OCI-LY1 (cell line): ENCODE results near the gene GRB10.

Experiments
- H2AFZ ChIP-seq: fragments of 200-600 bp; sonication (generic), shearing (Covaris generic); 2 replicates; pipeline ENCODE4 v1.6.0; 2014; ENCODE audit warnings: antibody characterized with exemption, mild to moderate bottlenecking, low read length
- H3F3A ChIP-seq: fragments of 200-600 bp; sonication (generic), shearing (Covaris generic); 2 replicates; pipeline ENCODE4 v1.6.0; 2014; ENCODE audit warnings: mild to moderate bottlenecking, antibody characterized with exemption, low read length, moderate library complexity; ENCODE audit not compliant: insufficient read depth
- H3K27ac ChIP-seq: fragments of 200-600 bp; sonication (generic); 2 replicates; pipeline ENCODE4 v1.5.1; 2014; ENCODE audit warnings: low read length, mixed run types, mild to moderate bottlenecking, low read depth; ENCODE audit not compliant: poor library complexity, severe bottlenecking
- H3K27me3 ChIP-seq: fragments of 200-600 bp; sonication (generic); 2 replicates; pipeline ENCODE4 v1.6.0; 2014; ENCODE audit warnings: antibody characterized with exemption, mild to moderate bottlenecking, low read length, moderate library complexity; ENCODE audit not compliant: insufficient read depth
- H3K36me3 ChIP-seq: fragments of 200-600 bp; sonication (generic); 2 replicates; pipeline ENCODE4 v1.6.1; 2014; ENCODE audit warnings: mild to moderate bottlenecking, antibody characterized with exemption, low read length, moderate library complexity, mixed read lengths; ENCODE audit not compliant: insufficient read depth
- H3K4me1 ChIP-seq: fragments of 200-600 bp; sonication (generic); 2 replicates; pipeline ENCODE4 v1.5.1; 2014; ENCODE audit warnings: mild to moderate bottlenecking, low read length, moderate library complexity; ENCODE audit not compliant: insufficient read depth, severe bottlenecking
- H3K4me2 ChIP-seq: fragments of 200-600 bp; sonication (generic), shearing (Covaris generic); 2 replicates; pipeline ENCODE4 v1.6.1; 2014; ENCODE audit warnings: low read length
- H3K4me3 ChIP-seq: fragments of 200-600 bp; sonication (generic); 2 replicates; pipeline ENCODE4 v1.5.1; 2014; ENCODE audit warnings: low read length, low read depth, mild to moderate bottlenecking, mixed read lengths; ENCODE audit not compliant: poor library complexity, severe bottlenecking
- H3K79me2 ChIP-seq: fragments of 200-600 bp; shearing (Covaris generic); 2 replicates; pipeline ENCODE4 v1.6.1; 2016; ENCODE audit warnings: mixed run types, low read length, mixed read lengths; ENCODE audit not compliant: insufficient read depth
- H3K9ac ChIP-seq: fragments of 200-600 bp; sonication (generic), shearing (Covaris generic); 2 replicates; pipeline ENCODE4 v1.6.1; 2014; ENCODE audit warnings: mild to moderate bottlenecking, low read length, mixed read lengths
- H3K9me2 ChIP-seq: fragments of 200-600 bp; sonication (generic), shearing (Covaris generic); 2 replicates; pipeline ENCODE4 v1.6.1; 2014; ENCODE audit warnings: low read depth, mild to moderate bottlenecking, low read length, mixed read lengths
- H3K9me3 ChIP-seq: fragments of 200-600 bp; shearing (Covaris generic); 2 replicates; pipeline ENCODE4 v1.6.1; 2014; ENCODE audit warnings: low read length, mixed read lengths
- H4K20me1 ChIP-seq: fragments of 200-600 bp; sonication (generic), shearing (Covaris generic); 2 replicates; pipeline ENCODE4 v1.6.0; 2016; ENCODE audit warnings: mild to moderate bottlenecking, low read length; ENCODE audit not compliant: insufficient read depth
- CTCF ChIP-seq: fragments of 200-600 bp; sonication (generic), shearing (Covaris generic); IDR thresholded peaks from 2 replicates; pipeline ENCODE4 v1.5.1; 2017; ENCODE audit warnings: mild to moderate bottlenecking, antibody characterized with exemption, low read length, moderate library complexity, mixed read lengths
- EZH2 ChIP-seq: fragments of 200-600 bp; sonication (generic), shearing (Covaris generic); IDR thresholded peaks from 2 replicates; pipeline ENCODE4 v1.8.0; 2017; ENCODE audit warnings: borderline replicate concordance, mixed run types, mild to moderate bottlenecking, antibody characterized with exemption, low read length, moderate library complexity, mixed read lengths

The GRB10 gene

GRCh38 chr7:50599385-50599784, 183.3 kb downstream of the GRB10 start:
- Histone ChIP-seq H3K9ac (no peak overlapping the region), H3K9me2 (no peaks in the 10 kb centered on the region), H4K20me1 (no peaks in the 10 kb centered on the region), H3F3A (no peaks in the 10 kb centered on the region), H3K27me3 (peaks cover 5% of the 10 kb centered on the region; the same call in 1 of the 2 replicates), H3K79me2 (no peaks in the 10 kb centered on the region), H3K27ac (no peak overlapping the region), H3K4me3 (no peak overlapping the region), H2AFZ (no peak overlapping the region), H3K4me1 (no peaks in the 10 kb centered on the region), H3K9me3 (no peaks in the 10 kb centered on the region), H3K4me2 (no peak overlapping the region), H3K36me3 (no peaks in the 10 kb centered on the region)
- TF ChIP-seq EZH2 (no peak), CTCF (no peak)

- H3K79me2 ChIP-seq = no peaks in the 10 kb centered on the region
- H3K4me2 ChIP-seq = no peak overlapping the region
- no peak overlapping the region for H3K4me3 ChIP-seq
- H3K4me1 ChIP-seq = no peaks in the 10 kb centered on the region
- no peak overlapping the region for H3K9ac ChIP-seq
- TF ChIP-seq CTCF = no peak
- no peak overlapping the region for H3K27ac ChIP-seq
- H3F3A ChIP-seq = no peaks in the 10 kb centered on the region
- H4K20me1 ChIP-seq = no peaks in the 10 kb centered on the region
- no peaks in the 10 kb centered on the region for H3K9me2 ChIP-seq
- H3K9me3 ChIP-seq = no peaks in the 10 kb centered on the region
- no peak overlapping the region for H2AFZ ChIP-seq
- no peaks in the 10 kb centered on the region for H3K36me3 ChIP-seq
- peaks cover 5% of the 10 kb centered on the region; the same call in 1 of the 2 replicates for H3K27me3 ChIP-seq
Observed at GRCh38 chr7:50598460-50599343, 184.0 kb downstream of the GRB10 start.

- peaks cover 11% of the 10 kb centered on the region; the same call in 1 of the 2 replicates for H3K27me3 ChIP-seq
- H3K9me2 ChIP-seq = no peaks in the 10 kb centered on the region
- H2AFZ ChIP-seq = no peak overlapping the region
- TF ChIP-seq CTCF (no peak), EZH2 (no peak)
- no peaks in the 10 kb centered on the region for H3F3A ChIP-seq
- no peak overlapping the region for H3K4me2 ChIP-seq
- no peaks in the 10 kb centered on the region for H3K4me1 ChIP-seq
- no peaks in the 10 kb centered on the region for H4K20me1 ChIP-seq
- no peaks in the 10 kb centered on the region for H3K79me2 ChIP-seq
- no peak overlapping the region for H3K4me3 ChIP-seq
- H3K27ac ChIP-seq = no peak overlapping the region
- H3K9ac ChIP-seq = no peak overlapping the region
- H3K9me3 ChIP-seq = no peaks in the 10 kb centered on the region
- no peaks in the 10 kb centered on the region for H3K36me3 ChIP-seq
Observed at GRCh38 chr7:50596484-50596883, 186.2 kb downstream of the GRB10 start.
